ENCODE results near the gene SLC25A26.
A peak's percentile ranks its signal among the peaks of the same experiment; 100 is the strongest.

SLC25A26 gene

DNA sequence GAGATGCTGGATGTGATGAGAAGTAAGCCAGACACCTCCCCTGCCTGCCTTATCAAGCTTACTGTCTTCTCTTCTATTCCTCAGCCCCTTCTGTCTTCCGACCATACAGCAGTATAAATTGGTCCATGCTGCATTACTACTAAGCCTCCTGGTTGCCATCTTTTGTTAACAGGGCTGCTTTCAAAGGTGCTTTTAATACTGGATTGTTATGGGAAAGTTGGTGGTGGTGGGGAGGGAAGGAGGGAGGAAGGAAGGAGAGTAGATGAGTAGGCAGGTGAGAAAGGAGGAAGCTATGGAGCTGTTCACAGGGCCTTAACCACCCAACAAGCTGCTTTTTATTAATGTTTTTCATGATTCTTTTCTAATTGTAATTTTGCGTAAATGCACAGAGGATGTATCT is 114.9 kb downstream of the SLC25A26 start:
- H3K4me3 ChIP-seq (ENCODE audit: low read depth, low read length) = no peak overlapping the region
- CTCF ChIA-PET = no interaction called here
- no peak for DNase-seq (ENCODE audit: low read depth, low spot score)
- TF ChIP-seq, protein P1, sequence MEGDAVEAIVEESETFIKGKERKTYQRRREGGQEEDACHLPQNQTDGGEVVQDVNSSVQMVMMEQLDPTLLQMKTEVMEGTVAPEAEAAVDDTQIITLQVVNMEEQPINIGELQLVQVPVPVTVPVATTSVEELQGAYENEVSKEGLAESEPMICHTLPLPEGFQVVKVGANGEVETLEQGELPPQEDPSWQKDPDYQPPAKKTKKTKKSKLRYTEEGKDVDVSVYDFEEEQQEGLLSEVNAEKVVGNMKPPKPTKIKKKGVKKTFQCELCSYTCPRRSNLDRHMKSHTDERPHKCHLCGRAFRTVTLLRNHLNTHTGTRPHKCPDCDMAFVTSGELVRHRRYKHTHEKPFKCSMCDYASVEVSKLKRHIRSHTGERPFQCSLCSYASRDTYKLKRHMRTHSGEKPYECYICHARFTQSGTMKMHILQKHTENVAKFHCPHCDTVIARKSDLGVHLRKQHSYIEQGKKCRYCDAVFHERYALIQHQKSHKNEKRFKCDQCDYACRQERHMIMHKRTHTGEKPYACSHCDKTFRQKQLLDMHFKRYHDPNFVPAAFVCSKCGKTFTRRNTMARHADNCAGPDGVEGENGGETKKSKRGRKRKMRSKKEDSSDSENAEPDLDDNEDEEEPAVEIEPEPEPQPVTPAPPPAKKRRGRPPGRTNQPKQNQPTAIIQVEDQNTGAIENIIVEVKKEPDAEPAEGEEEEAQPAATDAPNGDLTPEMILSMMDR (IDR thresholded peaks at IDR 0.05; ENCODE audit: insufficient read depth, low read length, missing control alignments) = no peak
- POLR2A ChIA-PET = no interaction called here

DNA sequence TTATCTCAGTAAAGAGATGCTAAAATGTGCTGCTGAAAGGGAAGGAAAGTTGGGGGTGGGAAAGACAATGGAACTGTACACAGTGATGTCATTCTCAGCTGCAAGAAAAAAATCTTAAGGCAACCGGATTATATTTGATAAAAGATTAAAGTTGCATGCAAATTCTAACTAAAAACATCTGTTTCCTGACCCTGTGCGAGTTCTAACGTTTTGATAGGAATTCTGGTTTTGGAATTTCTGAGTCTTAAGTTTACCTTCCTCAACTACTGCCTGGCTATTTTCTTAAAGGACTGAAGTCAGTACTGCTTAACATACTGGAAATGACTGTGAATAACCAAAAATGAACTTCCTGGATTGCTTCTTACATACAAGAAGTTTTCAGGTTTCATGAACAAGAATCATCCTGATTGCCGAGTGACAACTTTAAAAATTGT is 115.5 kb downstream of the SLC25A26 start:
- TF ChIP-seq, protein P1 (IDR thresholded peaks at IDR 0.05; ENCODE audit: insufficient read depth, low read length, missing control alignments) = no peak
- ChIA-PET POLR2A (no interaction called here), CTCF (no interaction called here)
- DNase-seq (ENCODE audit: low read depth, low spot score) = peak; percentile 51
- H3K4me3 ChIP-seq (ENCODE audit: low read depth, low read length) = no peak overlapping the region

DNA sequence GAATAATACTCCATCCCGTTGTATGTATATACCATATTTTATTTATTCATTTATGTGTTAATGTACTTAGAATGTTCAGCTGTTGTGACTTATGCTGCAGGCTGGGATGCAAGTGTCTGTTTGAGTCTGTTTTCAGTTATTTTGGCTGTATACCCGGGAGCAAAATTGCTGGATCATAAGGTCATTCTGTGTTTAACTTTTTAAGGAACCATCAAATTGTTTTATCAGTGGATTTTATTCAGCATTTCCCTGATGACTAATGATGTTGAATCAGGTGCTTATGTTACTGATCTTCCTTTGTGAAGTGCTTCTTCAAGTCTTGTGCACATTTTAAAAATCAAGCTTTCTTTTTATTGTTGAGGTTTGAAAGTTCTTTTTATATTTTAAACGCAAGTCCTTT is 118.1 kb downstream of the SLC25A26 start:
- DNase-seq (ENCODE audit: low read depth, low spot score) = no peak
- CTCF ChIA-PET = interaction anchor here (1.0 kb wide), 1 partner anchor 62 kb away, joined by 3 read pairs; no protein-coding TSS in a partner anchor
- TF ChIP-seq, protein P1 (IDR thresholded peaks at IDR 0.05; ENCODE audit: insufficient read depth, low read length, missing control alignments) = no peak
- POLR2A ChIA-PET = no interaction called here
- H3K4me3 ChIP-seq (ENCODE audit: low read depth, low read length) = no peak overlapping the region

DNA sequence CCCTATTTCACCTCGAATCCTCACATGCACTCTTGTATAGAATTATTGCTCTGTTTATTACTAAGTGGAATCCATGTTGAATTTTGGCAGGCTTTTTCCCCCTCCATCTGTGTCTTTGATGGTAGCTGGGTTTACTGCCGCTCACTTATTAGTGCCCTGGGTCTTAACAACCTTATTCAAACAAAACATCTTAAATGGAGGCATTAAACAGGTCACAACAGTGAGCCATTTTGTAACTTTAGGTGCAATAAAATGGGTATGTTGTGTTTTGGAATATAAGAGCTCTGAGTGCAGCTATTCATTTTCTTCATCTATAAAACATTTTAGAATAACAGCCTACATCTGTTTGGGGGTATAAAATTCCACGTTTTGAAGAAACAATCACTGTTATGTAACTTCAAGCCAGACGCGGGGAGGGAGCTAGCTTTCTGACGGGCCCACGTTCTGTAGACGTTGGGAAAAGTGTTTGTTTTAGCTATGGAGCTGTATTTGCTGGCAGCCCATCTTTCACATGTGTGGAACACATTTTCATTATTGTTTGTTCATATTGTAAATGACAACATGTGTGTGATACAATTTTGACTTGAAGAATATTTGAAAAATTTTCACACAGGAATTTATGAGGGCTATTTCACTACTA is 122.0 kb downstream of the SLC25A26 start:
- POLR2A ChIA-PET = no interaction called here
- no peak overlapping the region for H3K4me3 ChIP-seq (ENCODE audit: low read depth, low read length)
- DNase-seq (ENCODE audit: low read depth, low spot score) = no peak
- TF ChIP-seq, protein P1 (IDR thresholded peaks at IDR 0.05; ENCODE audit: insufficient read depth, low read length, missing control alignments) = no peak
- CTCF ChIA-PET = interaction anchor here (0.7 to 1.2 kb wide), 3 partner anchors 11 to 479 kb away, joined by 3 to 5 read pairs (median 3); no protein-coding TSS in a partner anchor

DNA sequence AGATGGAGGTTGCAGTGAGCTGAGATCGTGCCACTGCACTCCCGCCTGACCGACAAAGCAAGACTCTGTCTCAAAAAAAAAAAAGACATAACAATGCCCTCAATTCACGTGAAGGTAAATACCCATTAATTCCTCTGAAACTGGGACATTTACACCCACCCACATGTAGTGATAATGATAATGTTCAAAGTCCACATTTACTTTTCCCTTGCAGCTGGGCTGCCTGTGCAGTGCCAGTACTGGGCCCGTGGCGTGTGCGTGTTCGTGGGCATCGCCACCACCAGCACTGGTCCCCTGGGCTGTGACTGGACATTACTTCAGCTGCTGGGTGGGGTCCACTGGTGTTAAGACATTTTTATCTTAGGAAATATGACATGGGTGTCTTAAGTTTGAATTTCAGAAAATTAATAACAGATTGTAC is 123.6 kb downstream of the SLC25A26 start:
- no peak for DNase-seq (ENCODE audit: low read depth, low spot score)
- TF ChIP-seq, protein P1 (IDR thresholded peaks at IDR 0.05; ENCODE audit: insufficient read depth, low read length, missing control alignments) = no peak
- no peak overlapping the region for H3K4me3 ChIP-seq (ENCODE audit: low read depth, low read length)
- CTCF ChIA-PET = interaction anchor here (0.9 kb wide), 1 partner anchor 63 kb away, joined by 3 read pairs; no protein-coding TSS in a partner anchor
- POLR2A ChIA-PET = no interaction called here

DNA sequence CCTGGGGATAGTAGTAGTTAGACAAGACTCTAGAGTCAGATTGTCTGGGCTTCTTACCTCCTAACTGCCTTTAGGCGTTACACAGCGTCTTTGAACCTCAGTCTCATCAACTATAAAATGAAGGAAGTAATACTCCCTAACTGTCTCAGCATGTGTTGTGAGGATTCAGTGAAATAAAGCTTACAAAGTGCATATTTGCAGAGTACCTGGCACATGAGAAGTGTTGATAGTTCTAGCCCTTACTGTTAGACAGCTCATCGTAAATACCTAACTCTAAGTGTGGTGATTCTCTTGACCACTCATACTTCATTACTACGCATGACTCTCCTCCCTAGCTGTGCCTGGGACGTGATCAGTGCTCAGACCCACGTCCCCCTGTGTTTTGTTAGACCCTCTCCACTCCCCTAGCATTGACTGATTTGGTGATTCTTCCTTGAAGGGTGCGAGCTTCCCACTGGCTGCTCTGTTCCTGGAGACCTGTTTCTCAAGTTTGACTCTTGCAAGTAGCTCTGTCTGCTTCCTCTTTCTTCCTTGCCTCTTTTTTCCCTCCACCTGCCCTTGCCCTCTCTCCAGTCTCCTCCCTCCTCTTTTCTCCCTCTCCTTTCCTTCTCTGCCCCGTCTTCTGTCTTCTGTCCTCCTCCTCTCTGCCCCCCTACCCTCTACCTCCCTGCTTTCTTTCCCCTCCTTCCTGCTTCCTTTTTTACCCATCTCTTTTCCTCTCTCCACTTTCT is 124.2 kb downstream of the SLC25A26 start:
- DNase-seq (ENCODE audit: low read depth, low spot score) = no peak
- no peak overlapping the region for H3K4me3 ChIP-seq (ENCODE audit: low read depth, low read length)
- TF ChIP-seq, protein P1 (IDR thresholded peaks at IDR 0.05; ENCODE audit: insufficient read depth, low read length, missing control alignments) = no peak
- POLR2A ChIA-PET = no interaction called here
- CTCF ChIA-PET = interaction anchor here (0.9 kb wide), 1 partner anchor 62 kb away, joined by 3 read pairs; no protein-coding TSS in a partner anchor
